ENCODE results near the gene NPAS3. TPM values are rescaled to one million over a fixed set of nuclear protein-coding genes. Genes with fewer than 3 reads are reported as not detected.

The NPAS3 gene
- total and polyA plus RNA-seq, 10 donors: 0.13 to 9.5 (median 2.9) TPM

GRCh38 chr14:33488582-33488981 is 549.9 kb downstream of the NPAS3 start:
- DNase-seq: no peak
- H3K4me3 ChIP-seq: no peak overlapping the region
- H3K9me3 ChIP-seq: peaks cover 0 to 2% (median 0%) of the 10 kb centered on the region in 8 donors
- H3K4me1 ChIP-seq: peaks cover 0 to 7% (median 0%) of the 10 kb centered on the region in 6 donors
- no peaks in the 10 kb centered on the region for H3K27me3 ChIP-seq (replicated peaks in 1 of 7)
- no peaks in the 10 kb centered on the region for H3K36me3 ChIP-seq
- TF ChIP-seq, protein P1, sequence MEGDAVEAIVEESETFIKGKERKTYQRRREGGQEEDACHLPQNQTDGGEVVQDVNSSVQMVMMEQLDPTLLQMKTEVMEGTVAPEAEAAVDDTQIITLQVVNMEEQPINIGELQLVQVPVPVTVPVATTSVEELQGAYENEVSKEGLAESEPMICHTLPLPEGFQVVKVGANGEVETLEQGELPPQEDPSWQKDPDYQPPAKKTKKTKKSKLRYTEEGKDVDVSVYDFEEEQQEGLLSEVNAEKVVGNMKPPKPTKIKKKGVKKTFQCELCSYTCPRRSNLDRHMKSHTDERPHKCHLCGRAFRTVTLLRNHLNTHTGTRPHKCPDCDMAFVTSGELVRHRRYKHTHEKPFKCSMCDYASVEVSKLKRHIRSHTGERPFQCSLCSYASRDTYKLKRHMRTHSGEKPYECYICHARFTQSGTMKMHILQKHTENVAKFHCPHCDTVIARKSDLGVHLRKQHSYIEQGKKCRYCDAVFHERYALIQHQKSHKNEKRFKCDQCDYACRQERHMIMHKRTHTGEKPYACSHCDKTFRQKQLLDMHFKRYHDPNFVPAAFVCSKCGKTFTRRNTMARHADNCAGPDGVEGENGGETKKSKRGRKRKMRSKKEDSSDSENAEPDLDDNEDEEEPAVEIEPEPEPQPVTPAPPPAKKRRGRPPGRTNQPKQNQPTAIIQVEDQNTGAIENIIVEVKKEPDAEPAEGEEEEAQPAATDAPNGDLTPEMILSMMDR (IDR thresholded peaks at IDR 0.05 in 8 of 11, conservative IDR thresholded peaks at IDR 0.05 in 3 of 11): no peak
- no peak for TF ChIP-seq POLR2AphosphoS5 (IDR thresholded peaks at IDR 0.05)
- no peak for TF ChIP-seq POLR2A (IDR thresholded peaks at IDR 0.05)
- WGBS, 5 donors: 83 to 91% (median 84%) methylated on average over 5 of the region's 5 CpGs
- intact Hi-C loops (cut with DNase I; ENCODE audit: low total_unique reads): no loop called here
- no peak overlapping the region for H3K27ac ChIP-seq

DNA sequence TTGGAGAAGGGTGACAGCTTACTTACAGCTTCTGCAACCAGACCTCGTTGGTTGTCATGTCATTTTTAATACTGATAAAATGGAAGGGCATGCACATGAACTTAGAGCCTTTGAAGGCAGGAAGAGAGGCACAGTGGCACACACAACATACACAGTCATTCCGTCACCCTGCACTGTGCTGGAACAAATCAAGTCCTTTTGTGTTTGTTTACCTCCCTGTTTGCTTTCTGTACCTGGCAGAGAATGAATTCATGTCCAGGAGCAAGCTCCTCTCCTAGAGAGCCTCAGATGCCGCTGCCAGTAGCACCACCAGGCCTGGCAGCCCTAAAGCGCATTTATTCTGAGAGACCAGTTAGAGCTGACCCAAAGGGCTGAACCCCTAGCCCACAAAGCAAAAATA is 551.9 kb downstream of the NPAS3 start:
- intact Hi-C loops (cut with DNase I; ENCODE audit: low total_unique reads): no loop called here
- no peak overlapping the region for H3K27ac ChIP-seq
- H3K36me3 ChIP-seq: no peaks in the 10 kb centered on the region
- no peak overlapping the region for H3K4me3 ChIP-seq
- DNase-seq: no peak
- no peak for TF ChIP-seq POLR2A (IDR thresholded peaks at IDR 0.05)
- TF ChIP-seq POLR2AphosphoS5 (IDR thresholded peaks at IDR 0.05): no peak
- TF ChIP-seq, protein P1 (IDR thresholded peaks at IDR 0.05 in 8 of 11, conservative IDR thresholded peaks at IDR 0.05 in 3 of 11): no peak
- H3K9me3 ChIP-seq: peaks cover 0 to 15% (median 10%) of the 10 kb centered on the region in 8 donors
- WGBS, 5 donors: 74 to 91% (median 83%) methylated on average over 4 of the region's 4 CpGs
- no peaks in the 10 kb centered on the region for H3K27me3 ChIP-seq (replicated peaks in 1 of 7)
- no peaks in the 10 kb centered on the region for H3K4me1 ChIP-seq

DNA sequence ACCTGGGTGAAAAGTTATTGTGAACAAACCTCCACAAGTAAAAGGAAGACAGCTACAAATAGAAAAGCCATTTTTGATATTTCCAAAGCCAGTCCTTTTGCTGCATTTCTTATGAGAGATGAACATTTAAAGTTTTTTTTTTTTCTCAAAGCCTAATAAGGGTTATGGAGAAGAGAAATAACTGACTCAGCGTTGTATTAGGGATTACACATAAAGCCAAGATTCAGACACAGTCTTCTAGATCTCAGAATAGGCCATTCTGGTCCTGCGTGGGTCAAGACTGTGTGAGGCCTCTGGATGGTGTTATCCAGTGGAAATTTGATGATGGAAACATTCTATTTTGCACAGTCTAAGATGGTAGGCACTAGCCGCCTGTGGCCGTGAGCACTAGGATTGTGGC is 552.4 kb downstream of the NPAS3 start:
- H3K4me1 ChIP-seq: no peaks in the 10 kb centered on the region
- TF ChIP-seq, protein P1 (IDR thresholded peaks at IDR 0.05 in 8 of 11, conservative IDR thresholded peaks at IDR 0.05 in 3 of 11): no peak
- no peak for TF ChIP-seq POLR2A (IDR thresholded peaks at IDR 0.05)
- TF ChIP-seq POLR2AphosphoS5 (IDR thresholded peaks at IDR 0.05): no peak
- no peaks in the 10 kb centered on the region for H3K36me3 ChIP-seq
- peaks cover 0 to 17% (median 10%) of the 10 kb centered on the region in 8 donors for H3K9me3 ChIP-seq
- WGBS, 5 donors: 90 to 96% (median 91%) methylated on average over 4 of the region's 4 CpGs
- no peaks in the 10 kb centered on the region for H3K27me3 ChIP-seq (replicated peaks in 1 of 7)
- H3K27ac ChIP-seq: no peak overlapping the region
- no peak for DNase-seq
- H3K4me3 ChIP-seq: no peak overlapping the region
- intact Hi-C loops (cut with DNase I; ENCODE audit: low total_unique reads): no loop called here

- intact Hi-C loops (cut with DNase I; ENCODE audit: low total_unique reads): no loop called here
- H3K27me3 ChIP-seq (replicated peaks in 1 of 7): no peaks in the 10 kb centered on the region
- TF ChIP-seq, protein P1 (IDR thresholded peaks at IDR 0.05 in 8 of 11, conservative IDR thresholded peaks at IDR 0.05 in 3 of 11): no peak
- TF ChIP-seq POLR2AphosphoS5 (IDR thresholded peaks at IDR 0.05): no peak
- no peak for TF ChIP-seq POLR2A (IDR thresholded peaks at IDR 0.05)
- no peak overlapping the region for H3K4me3 ChIP-seq
- peaks cover 0 to 29% (median 13%) of the 10 kb centered on the region in 8 donors for H3K9me3 ChIP-seq
- no peak overlapping the region for H3K27ac ChIP-seq
- DNase-seq: no peak
- H3K36me3 ChIP-seq: no peaks in the 10 kb centered on the region
- no peaks in the 10 kb centered on the region for H3K4me1 ChIP-seq
- whole genome bisulfite sequencing, 5 donors: 81 to 89% (median 83%) methylated on average over 4 of the region's 4 CpGs
Measured at GRCh38 chr14:33492491-33492890, 553.8 kb downstream of the NPAS3 start.
